Measurements from ENCODE around the gene PDSS2. TPM values are rescaled to one million over a fixed set of nuclear protein-coding genes. Genes with fewer than 3 reads are reported as not detected.

Gene PDSS2
- total and polyA plus RNA-seq, 2 of the 8 experiments (the other 6 are each of a cell fraction or from before 2014, with no cell fraction given), result 10.7 to 16.1 TPM

GRCh38 chr6:107419733-107420132 is 39.6 kb downstream of the PDSS2 start (continued):
- TF ChIP-seq CHD7 (IDR thresholded peaks at IDR 0.05; ENCODE audit: insufficient replicate concordance, low read length) (no peak), POLR2A (IDR thresholded peaks at IDR 0.05; ENCODE audit: control extremely low read depth in 1 of 2, low read depth in 2 of 2, low read length in 2 of 2) (no peak)
- TF ChIP-seq, protein P1, sequence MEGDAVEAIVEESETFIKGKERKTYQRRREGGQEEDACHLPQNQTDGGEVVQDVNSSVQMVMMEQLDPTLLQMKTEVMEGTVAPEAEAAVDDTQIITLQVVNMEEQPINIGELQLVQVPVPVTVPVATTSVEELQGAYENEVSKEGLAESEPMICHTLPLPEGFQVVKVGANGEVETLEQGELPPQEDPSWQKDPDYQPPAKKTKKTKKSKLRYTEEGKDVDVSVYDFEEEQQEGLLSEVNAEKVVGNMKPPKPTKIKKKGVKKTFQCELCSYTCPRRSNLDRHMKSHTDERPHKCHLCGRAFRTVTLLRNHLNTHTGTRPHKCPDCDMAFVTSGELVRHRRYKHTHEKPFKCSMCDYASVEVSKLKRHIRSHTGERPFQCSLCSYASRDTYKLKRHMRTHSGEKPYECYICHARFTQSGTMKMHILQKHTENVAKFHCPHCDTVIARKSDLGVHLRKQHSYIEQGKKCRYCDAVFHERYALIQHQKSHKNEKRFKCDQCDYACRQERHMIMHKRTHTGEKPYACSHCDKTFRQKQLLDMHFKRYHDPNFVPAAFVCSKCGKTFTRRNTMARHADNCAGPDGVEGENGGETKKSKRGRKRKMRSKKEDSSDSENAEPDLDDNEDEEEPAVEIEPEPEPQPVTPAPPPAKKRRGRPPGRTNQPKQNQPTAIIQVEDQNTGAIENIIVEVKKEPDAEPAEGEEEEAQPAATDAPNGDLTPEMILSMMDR (IDR thresholded peaks at IDR 0.05; ENCODE audit: control extremely low read depth in 1 of 3, insufficient read depth in 1 of 3, low read depth in 1 of 3, low read length in 3 of 3), result no peak
